Left lung (tissue), 10 donors: ENCODE data around the gene BBS9. TPM values are rescaled to one million over a fixed set of nuclear protein-coding genes. Genes with fewer than 3 reads are reported as not detected.
A peak's percentile ranks its signal among the peaks of the same experiment; 100 is the strongest.

Experiments
- ATAC-seq: fragments of 200-7000 bp; cut with Tn5 transposase; one replicate; pipeline ENCODE4 v1.9.1; 2020; ENCODE audit warnings: moderate library complexity
- DNase-seq, 4 donors: peaks; one replicate each; pipeline ENCODE4 v3.0.0-alpha.2; 2013 to 2020
- H3K27ac ChIP-seq, 2 donors: fragments of 200-600 bp; sonication (generic) in 1 of 2; one replicate each; pipeline versions ENCODE4 v1.5.0 to v1.8.0; 2020 to 2021
- H3K27me3 ChIP-seq, 2 donors: fragments of 200-600 bp; sonication (generic) in 1 of 2; one replicate each; pipeline versions ENCODE4 v1.5.0 to v1.8.0; 2020 to 2021
- H3K36me3 ChIP-seq, 2 donors: fragments of 200-600 bp; sonication (generic) in 1 of 2; one replicate each; pipeline versions ENCODE4 v1.5.0 to v1.8.0; 2020 to 2021
- H3K4me1 ChIP-seq, 2 donors: fragments of 200-600 bp; one replicate each; pipeline ENCODE4 v1.8.0; 2021
- H3K4me3 ChIP-seq, 2 donors: fragments of 200-600 bp; sonication (generic) in 1 of 2; one replicate each; pipeline versions ENCODE4 v1.5.0 to v1.8.0; 2020 to 2021; ENCODE audit warnings: mild to moderate bottlenecking in 1 of 2
- H3K9me3 ChIP-seq, 2 donors: fragments of 200-600 bp; sonication (generic) in 1 of 2; one replicate each; pipeline versions ENCODE4 v1.5.0 to v1.8.0; 2020 to 2021
- CTCF ChIP-seq, 2 donors: fragments of 200-600 bp; sonication (generic) in 1 of 2; IDR thresholded peaks; one replicate each; pipeline versions ENCODE4 v1.5.0 to v1.8.0; 2021; ENCODE audit warnings: antibody characterized with exemption in 2 of 2
- intact Hi-C, 2 donors: fragments of 100-400 bp; cut with DNase I; formaldehyde crosslinking; loops; one replicate each; pipeline versions ENCODE4 v1.11.2 to v1.14.2; 2022
- polyA plus RNA-seq, 6 donors: library from polyadenylated mRNA; unstranded; fragments of 120-200 nt; gene quantifications; one replicate each; pipeline ENCODE4 v1.2.1, GENCODE V29; 2013; ENCODE audit not compliant: insufficient read length in 6 of 6
- total RNA-seq, 2 donors: library from RNA; stranded (reverse); fragmentation: NEBNext Ultra II Directional; extraction: Animal tissue kit (Norgen Biotek cat#: 25700); gene quantifications; one replicate each; pipeline ENCODE4 v1.2.1, GENCODE V29; 2021
- donor health status: DM: no; HTN: yes; CAD: no.
- donor health status: DM: no; HTN: no; CAD: no.

The BBS9 gene
- total and polyA plus RNA-seq, 8 donors, result 14.5 to 25.1 (median 19.1) TPM

- Histone ChIP-seq H3K36me3 (no peaks in the 10 kb centered on the region), H3K4me1 (peaks cover 0 to 5% of the 10 kb centered on the region in 2 donors), H3K9me3 (no peaks in the 10 kb centered on the region), H3K27ac (no peak overlapping the region), H3K4me3 (no peak overlapping the region), H3K27me3 (no peaks in the 10 kb centered on the region)
- intact Hi-C loops, result no loop called here
- DNase-seq (peak in 1 of 4 donors; percentile 76), ATAC-seq (no peak)
- TF ChIP-seq CTCF (IDR thresholded peaks at IDR 0.05), result no peak
Observed at GRCh38 chr7:33591490-33591889, 462.1 kb downstream of the BBS9 start.

DNA sequence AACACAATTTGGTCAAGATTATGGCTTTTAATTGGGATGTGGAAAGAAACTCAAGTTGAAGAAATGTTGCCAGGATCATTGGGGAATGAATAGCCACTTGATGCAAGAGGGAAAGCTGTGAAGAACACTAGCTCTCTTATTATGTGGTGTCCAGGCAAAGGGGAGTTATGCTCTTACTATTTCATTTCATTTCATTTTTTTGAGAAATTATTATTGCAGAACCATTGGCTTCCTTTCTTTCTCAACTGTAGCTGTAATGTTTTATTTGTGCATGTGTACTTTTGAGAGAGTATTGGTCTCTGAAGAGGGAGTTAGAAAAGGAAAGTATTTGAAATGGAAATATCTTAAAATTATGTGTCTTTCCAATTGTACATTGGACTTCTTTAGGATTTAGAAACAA is 463.4 kb downstream of the BBS9 start:
- ATAC-seq, result no peak
- DNase-seq, result no peak
- Histone ChIP-seq H3K4me1 (peaks cover 0 to 5% of the 10 kb centered on the region in 2 donors), H3K27me3 (no peaks in the 10 kb centered on the region), H3K36me3 (no peaks in the 10 kb centered on the region), H3K4me3 (no peak overlapping the region), H3K27ac (no peak overlapping the region), H3K9me3 (no peaks in the 10 kb centered on the region)
- intact Hi-C loops, result no loop called here
- no peak for TF ChIP-seq CTCF (IDR thresholded peaks at IDR 0.05)

- Histone ChIP-seq H3K4me3 (no peak overlapping the region), H3K4me1 (peaks cover 0 to 5% of the 10 kb centered on the region in 2 donors), H3K36me3 (no peaks in the 10 kb centered on the region), H3K9me3 (no peaks in the 10 kb centered on the region), H3K27me3 (no peaks in the 10 kb centered on the region), H3K27ac (no peak overlapping the region)
- DNase-seq, result peak in 2 of 4 donors; percentile 73 to 74
- no peak for TF ChIP-seq CTCF (IDR thresholded peaks at IDR 0.05)
- intact Hi-C loops, result no loop called here
- ATAC-seq, result no peak
Observed at GRCh38 chr7:33593611-33594010, 464.2 kb downstream of the BBS9 start.

- intact Hi-C loops, result no loop called here
- H3K27me3 ChIP-seq, result no peaks in the 10 kb centered on the region
- no peak for TF ChIP-seq CTCF (IDR thresholded peaks at IDR 0.05)
- ATAC-seq (no peak), DNase-seq (peak in 1 of 4 donors; percentile 52)
- H3K27ac ChIP-seq, result no peak overlapping the region
- no peak overlapping the region for H3K4me3 ChIP-seq
- H3K9me3 ChIP-seq, result no peaks in the 10 kb centered on the region
- H3K36me3 ChIP-seq, result no peaks in the 10 kb centered on the region
- peaks cover 0 to under 1% of the 10 kb centered on the region in 2 donors for H3K4me1 ChIP-seq
Observed at GRCh38 chr7:33596686-33597085, 467.3 kb downstream of the BBS9 start.

- Histone ChIP-seq H3K27me3 (no peaks in the 10 kb centered on the region), H3K4me3 (no peak overlapping the region), H3K36me3 (no peaks in the 10 kb centered on the region), H3K9me3 (no peaks in the 10 kb centered on the region), H3K4me1 (no peaks in the 10 kb centered on the region), H3K27ac (no peak overlapping the region)
- TF ChIP-seq CTCF (IDR thresholded peaks at IDR 0.05), result no peak
- no peak for DNase-seq
- ATAC-seq, result no peak
- intact Hi-C loops, result no loop called here
Observed at GRCh38 chr7:33597181-33597580, 467.8 kb downstream of the BBS9 start.
